Psoas muscle (tissue), 8 donors: Measurements from ENCODE around the gene SLC38A4. TPM values are rescaled to one million over a fixed set of nuclear protein-coding genes. Genes with fewer than 3 reads are reported as not detected.
A peak's percentile ranks its signal among the peaks of the same experiment; 100 is the strongest.

Experiments
- ATAC-seq, 4 donors: fragments of 200-7000 bp; cut with Tn5 transposase; one replicate each; pipeline ENCODE4 v1.9.1; 2020; ENCODE audit warnings: moderate library complexity in 3 of 4, mild to moderate bottlenecking in 2 of 4
- DNase-seq, 2 donors: peaks; one replicate each; pipeline ENCODE4 v3.0.0-alpha.2; 2020
- H3K27ac ChIP-seq: fragments of 200-600 bp; one replicate; pipeline ENCODE4 v1.8.0; 2022
- H3K27me3 ChIP-seq, 3 donors: fragments of 200-600 bp in 1 of 3; one replicate each; pipeline versions ENCODE4 v1.6.1 to v1.8.0; 2013 to 2022; ENCODE audit warnings: low read length in 2 of 3, mild to moderate bottlenecking in 2 of 3, moderate library complexity in 1 of 3; ENCODE audit not compliant: insufficient read depth in 3 of 3
- H3K36me3 ChIP-seq, 2 donors: fragments of 200-600 bp in 1 of 2; one replicate each; pipeline versions ENCODE4 v1.6.1 to v1.8.0; 2013 to 2022; ENCODE audit warnings: low read depth in 1 of 2, mild to moderate bottlenecking in 1 of 2, moderate library complexity in 1 of 2; ENCODE audit not compliant: insufficient read depth in 1 of 2
- H3K4me1 ChIP-seq: fragments of 200-600 bp; one replicate; pipeline ENCODE4 v1.8.0; 2022
- H3K4me3 ChIP-seq: fragments of 200-600 bp; one replicate; pipeline ENCODE4 v1.8.0; 2022; ENCODE audit warnings: mild to moderate bottlenecking
- H3K9me3 ChIP-seq: fragments of 200-600 bp; one replicate; pipeline ENCODE4 v1.8.0; 2022
- CTCF ChIP-seq: fragments of 200-600 bp; IDR thresholded peaks from one replicate; pipeline ENCODE4 v1.8.0; 2022; ENCODE audit warnings: antibody characterized with exemption
- WGBS, 3 donors: extraction: QIAGEN DNeasy Blood & Tissue Kit; methylation state at CpG; one replicate each; pipeline versions ENCODE4 v1.1.6 to v1.1.7; 2013; 5-methylcytosine and 5-hydroxymethylcytosine counted together
- intact Hi-C, 2 donors: fragments of 100-400 bp; cut with DNase I; formaldehyde crosslinking; loops; one replicate each; pipeline versions ENCODE4 v1.11.0 to v1.14.2; 2022
- polyA plus RNA-seq, 3 donors: library from polyadenylated mRNA; stranded (reverse); fragments of 200-250 nt; gene quantifications; one replicate each; pipeline ENCODE4 v1.2.3, GENCODE V29; 2013
- total RNA-seq, 4 donors: library from RNA; stranded (reverse); fragmentation: NEBNext Ultra II Directional in 2 of 4; extraction: Animal tissue kit (Norgen Biotek cat#: 25700) in 2 of 4; gene quantifications; one replicate each; pipeline versions ENCODE4 v1.2.1 to v1.2.4, GENCODE V29; 2021 to 2023
- donor health status: healthy with polysubstance abuse.
- donor health status: DM: no; HTN: no; CAD: no; lungs with moderate emphysema.
- donor health status: Bipolar disorder and iron deficiency.
- donor health status: healthy.
- donor health status: DM: yes; HTN: yes; CAD: no.
- donor health status: DM: no; HTN: no; CAD: no.
- donor health status: DM: no; HTN: no; CAD: no.
- donor health status: DM: yes; HTN: yes; CAD: no.

SLC38A4 gene
- total and polyA plus RNA-seq, 7 donors = 0.31 to 25.6 (median 12.8) TPM

GRCh38 chr12:46725332-46725731, 100.5 kb downstream of the SLC38A4 start:
- WGBS, 3 donors = 78 to 94% (median 93%) methylated on average over 2 of the region's 2 CpGs
- Histone ChIP-seq H3K36me3 (no peaks in the 10 kb centered on the region), H3K27ac (no peak overlapping the region), H3K27me3 (no peaks in the 10 kb centered on the region), H3K4me1 (peaks cover 8% of the 10 kb centered on the region), H3K9me3 (no peaks in the 10 kb centered on the region), H3K4me3 (no peak overlapping the region)
- intact Hi-C loops = no loop called here
- no peak for ATAC-seq
- no peak for TF ChIP-seq CTCF
- DNase-seq = no peak

- H3K9me3 ChIP-seq = no peaks in the 10 kb centered on the region
- no peak for TF ChIP-seq CTCF
- no peak overlapping the region for H3K4me3 ChIP-seq
- peaks cover 8% of the 10 kb centered on the region for H3K4me1 ChIP-seq
- intact Hi-C loops = no loop called here
- no peak overlapping the region for H3K27ac ChIP-seq
- DNase-seq (no peak), ATAC-seq (no peak)
- 63 to 76% (median 70%) methylated on average over 3 of the region's 3 CpGs for WGBS, 3 donors
- no peaks in the 10 kb centered on the region for H3K27me3 ChIP-seq
- H3K36me3 ChIP-seq = no peaks in the 10 kb centered on the region
Observed at GRCh38 chr12:46723629-46724419, 102.0 kb downstream of the SLC38A4 start.

- DNase-seq (peak in 1 of 2 donors; percentile 39), ATAC-seq (peak in 2 of 4 donors; percentile 20 to 34)
- no peaks in the 10 kb centered on the region for H3K36me3 ChIP-seq
- no peak overlapping the region for H3K27ac ChIP-seq
- no peaks in the 10 kb centered on the region for H3K9me3 ChIP-seq
- no peak overlapping the region for H3K4me3 ChIP-seq
- H3K27me3 ChIP-seq = no peaks in the 10 kb centered on the region
- H3K4me1 ChIP-seq = peaks cover 16% of the 10 kb centered on the region
- 37 to 49% (median 39%) methylated on average over 3 of the region's 3 CpGs for WGBS, 3 donors
- intact Hi-C loops = no loop called here
- TF ChIP-seq CTCF = no peak
Observed at GRCh38 chr12:46722394-46723185, 103.2 kb downstream of the SLC38A4 start.

- H3K9me3 ChIP-seq = no peaks in the 10 kb centered on the region
- no peak for TF ChIP-seq CTCF
- 48 to 65% (median 49%) methylated on average over 3 of the region's 3 CpGs for WGBS, 3 donors
- intact Hi-C loops = no loop called here
- ATAC-seq (peak in 3 of 4 donors; percentile 22 to 67 (median 60)), DNase-seq (no peak)
- no peaks in the 10 kb centered on the region for H3K36me3 ChIP-seq
- peaks cover 14% of the 10 kb centered on the region for H3K4me1 ChIP-seq
- no peak overlapping the region for H3K4me3 ChIP-seq
- H3K27ac ChIP-seq = peak overlapping the region; percentile 51
- H3K27me3 ChIP-seq = peaks cover 0 to 2% (median 0%) of the 10 kb centered on the region in 3 donors
Observed at GRCh38 chr12:46718495-46718894, 107.3 kb downstream of the SLC38A4 start.
